PC-9 (cell line): ENCODE results near the gene LRMDA. TPM values are rescaled to one million over a fixed set of nuclear protein-coding genes. Genes with fewer than 3 reads are reported as not detected.

Experiments
- BruUV-seq: library from RNA; stranded (reverse); fragments of 400-500 nt; replicated peaks from 2 replicates; lab custom pipeline; 2021; lab: Mats Ljungman, UMichigan
- CTCF ChIA-PET: fragments of 300-600 bp; sonication (Branson Sonifier 250); formaldehyde crosslinking; loops from one replicate; lab custom pipeline; 2022; ENCODE audit warnings: antibody characterized with exemption; lab: Charles Lee
- POLR2A ChIA-PET: fragments of 300-600 bp; sonication (Branson Sonifier 250); formaldehyde crosslinking; loops from one replicate; lab custom pipeline; 2022; ENCODE audit warnings: antibody characterized with exemption; ENCODE audit not compliant: unreplicated experiment; lab: Charles Lee
- DNase-seq, 2 experiments: peaks; one replicate each; pipeline versions ENCODE4 v3.0.0 to v3.0.0-alpha.2; 2015 to 2022; ENCODE audit warnings: mixed read lengths in 1 of 2
- H2AFZ ChIP-seq: fragments of 200-600 bp; sonication (generic); 2 replicates; pipeline ENCODE4 v1.8.1; 2017; ENCODE audit warnings: antibody characterized with exemption
- H3F3A ChIP-seq: fragments of 200-600 bp; sonication (generic); 2 replicates; pipeline ENCODE4 v1.8.1; 2017; ENCODE audit warnings: antibody characterized with exemption, mild to moderate bottlenecking, low read depth; ENCODE audit not compliant: insufficient read depth
- H3K27ac ChIP-seq: fragments of 200-600 bp; sonication (generic); 2 replicates; pipeline ENCODE4 v1.6.1; 2016; ENCODE audit warnings: mixed run types
- H3K27me3 ChIP-seq: fragments of 200-600 bp; sonication (generic); 2 replicates; pipeline ENCODE4 v1.6.1; 2016; ENCODE audit warnings: low read depth, mixed run types; ENCODE audit not compliant: insufficient read depth
- H3K36me3 ChIP-seq: fragments of 200-600 bp; sonication (generic); 2 replicates; pipeline ENCODE4 v1.6.1; 2016; ENCODE audit warnings: low read depth, mixed run types
- H3K4me1 ChIP-seq: fragments of 200-600 bp; sonication (generic); replicated peaks from 2 replicates; pipeline ENCODE4 v1.6.1; 2016; ENCODE audit warnings: mixed run types; ENCODE audit not compliant: insufficient read depth
- H3K4me2 ChIP-seq: fragments of 200-600 bp; sonication (generic); 2 replicates; pipeline ENCODE4 v1.6.1; 2017; ENCODE audit warnings: mixed run types
- H3K4me3 ChIP-seq: fragments of 200-600 bp; sonication (generic); 2 replicates; pipeline ENCODE4 v1.6.1; 2016; ENCODE audit warnings: mixed run types
- H3K79me2 ChIP-seq: fragments of 200-600 bp; sonication (generic); 2 replicates; pipeline ENCODE4 v1.6.1; 2017; ENCODE audit warnings: low read depth, mixed run types
- H3K9me2 ChIP-seq: fragments of 200-600 bp; sonication (generic); 2 replicates; pipeline ENCODE4 v1.8.1; 2017; ENCODE audit warnings: mild to moderate bottlenecking; ENCODE audit not compliant: insufficient read depth
- H3K9me3 ChIP-seq: fragments of 200-600 bp; sonication (generic); 2 replicates; pipeline ENCODE4 v1.8.1; 2016; ENCODE audit warnings: low read depth; ENCODE audit not compliant: insufficient read depth
- H4K20me1 ChIP-seq: fragments of 200-600 bp; sonication (generic); 2 replicates; pipeline ENCODE4 v1.8.1; 2017; ENCODE audit not compliant: insufficient read depth
- EZH2 ChIP-seq: fragments of 200-600 bp; sonication (generic); IDR thresholded peaks from 2 replicates; pipeline ENCODE4 v1.8.0; 2017; ENCODE audit warnings: antibody characterized with exemption, low read depth
- intact Hi-C: fragments of 100-400 bp; cut with micrococcal nuclease; formaldehyde crosslinking; loops from one replicate; pipeline ENCODE4 v1.10.0; 2022; ENCODE audit not compliant: unreplicated experiment
- total RNA-seq: library from RNA; stranded (reverse); gene quantifications from 2 replicates; pipeline ENCODE4 v1.2.3, GENCODE V29; 2021
- TF ChIP-seq, protein P1 (sequence below): fragments of 200-600 bp; sonication (generic); conservative IDR thresholded peaks from 2 replicates; pipeline ENCODE4 v1.6.1; 2017; ENCODE audit warnings: mixed run types, antibody characterized with exemption, mild to moderate bottlenecking, moderate library complexity

Gene LRMDA
- total RNA-seq, 1 experiment from 2014 or later: not detected

DNA sequence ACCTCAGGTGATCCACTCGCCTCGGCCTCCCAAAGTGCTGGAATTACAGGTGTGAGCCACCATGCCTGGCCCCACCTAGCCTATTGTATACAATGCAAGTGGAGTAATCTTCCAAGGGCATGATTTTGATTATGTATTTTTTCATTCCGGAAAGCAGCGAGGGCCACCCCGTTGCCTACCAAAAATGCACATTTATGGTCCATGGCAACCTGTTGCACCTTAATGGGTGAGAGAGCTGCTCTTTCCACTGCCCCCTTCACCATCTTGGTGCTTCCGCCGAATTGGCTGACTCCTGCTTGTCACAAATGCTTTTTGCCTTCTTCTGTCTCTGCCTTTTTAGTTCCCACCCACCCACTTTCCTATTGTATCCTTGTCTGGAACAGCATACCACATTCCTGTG, 699.5 kb downstream of the LRMDA start:
- TF ChIP-seq, protein P1, sequence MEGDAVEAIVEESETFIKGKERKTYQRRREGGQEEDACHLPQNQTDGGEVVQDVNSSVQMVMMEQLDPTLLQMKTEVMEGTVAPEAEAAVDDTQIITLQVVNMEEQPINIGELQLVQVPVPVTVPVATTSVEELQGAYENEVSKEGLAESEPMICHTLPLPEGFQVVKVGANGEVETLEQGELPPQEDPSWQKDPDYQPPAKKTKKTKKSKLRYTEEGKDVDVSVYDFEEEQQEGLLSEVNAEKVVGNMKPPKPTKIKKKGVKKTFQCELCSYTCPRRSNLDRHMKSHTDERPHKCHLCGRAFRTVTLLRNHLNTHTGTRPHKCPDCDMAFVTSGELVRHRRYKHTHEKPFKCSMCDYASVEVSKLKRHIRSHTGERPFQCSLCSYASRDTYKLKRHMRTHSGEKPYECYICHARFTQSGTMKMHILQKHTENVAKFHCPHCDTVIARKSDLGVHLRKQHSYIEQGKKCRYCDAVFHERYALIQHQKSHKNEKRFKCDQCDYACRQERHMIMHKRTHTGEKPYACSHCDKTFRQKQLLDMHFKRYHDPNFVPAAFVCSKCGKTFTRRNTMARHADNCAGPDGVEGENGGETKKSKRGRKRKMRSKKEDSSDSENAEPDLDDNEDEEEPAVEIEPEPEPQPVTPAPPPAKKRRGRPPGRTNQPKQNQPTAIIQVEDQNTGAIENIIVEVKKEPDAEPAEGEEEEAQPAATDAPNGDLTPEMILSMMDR: no peak
- TF ChIP-seq EZH2: no peak
- POLR2A ChIA-PET: no interaction called here

DNA sequence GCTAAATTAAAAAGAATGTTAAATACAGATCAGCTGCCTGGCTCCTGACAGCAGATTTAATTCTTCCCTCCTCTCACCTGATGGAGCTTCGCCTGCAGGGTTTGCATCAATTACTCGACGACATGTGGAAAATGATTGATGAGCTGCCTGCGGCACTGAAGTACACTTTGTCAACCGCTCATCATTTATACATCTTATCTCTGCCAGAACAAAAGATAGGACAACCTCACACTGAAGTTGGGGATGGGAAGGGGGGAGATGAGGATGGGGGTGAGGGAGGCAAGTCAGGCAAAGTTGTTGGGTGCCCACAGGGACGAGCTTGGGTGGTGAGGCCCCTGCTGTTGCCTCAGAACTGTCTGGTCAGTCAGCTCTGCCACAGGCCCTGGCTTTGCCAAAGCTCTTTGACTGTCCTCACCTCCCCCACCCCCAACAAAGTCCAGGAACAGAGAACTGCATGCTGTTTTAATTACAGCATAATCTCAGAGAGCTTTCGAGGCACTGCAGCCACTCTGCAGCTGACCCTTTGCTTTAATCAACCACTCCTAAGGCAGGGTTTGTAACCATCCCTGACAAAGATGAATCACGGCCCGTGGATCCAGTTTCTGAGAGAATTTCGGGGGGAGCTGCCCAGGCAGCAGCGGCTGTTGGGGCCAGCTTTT, 702.3 kb downstream of the LRMDA start:
- no peak for DNase-seq
- Histone ChIP-seq H3K4me3 (no peak overlapping the region), H3K36me3 (no peaks in the 10 kb centered on the region), H3K4me2 (no peak overlapping the region), H3K9me2 (no peaks in the 10 kb centered on the region), H3K27ac (no peak overlapping the region), H3K9me3 (no peaks in the 10 kb centered on the region), H2AFZ (no peak overlapping the region), H3K27me3 (no peaks in the 10 kb centered on the region), H3K79me2 (no peaks in the 10 kb centered on the region), H3F3A (no peaks in the 10 kb centered on the region), H3K4me1 (no peaks in the 10 kb centered on the region), H4K20me1 (no peaks in the 10 kb centered on the region)
- BruUV-seq: no TSS peak
- ChIA-PET POLR2A (no interaction called here), CTCF (no interaction called here)
- intact Hi-C loops: no loop called here
- TF ChIP-seq EZH2: no peak
- TF ChIP-seq, protein P1: no peak

More for the DNA sequence above, 699.5 kb downstream of the LRMDA start:
- Histone ChIP-seq H3K4me3 (no peak overlapping the region), H3K9me3 (no peaks in the 10 kb centered on the region), H3K27ac (no peak overlapping the region), H3K9me2 (no peaks in the 10 kb centered on the region), H4K20me1 (no peaks in the 10 kb centered on the region), H3K36me3 (no peaks in the 10 kb centered on the region), H3F3A (no peaks in the 10 kb centered on the region), H3K79me2 (no peaks in the 10 kb centered on the region), H3K4me1 (no peaks in the 10 kb centered on the region), H3K27me3 (0 out of 2 replicates have a peak, but pooled peaks cover 11% of the 10 kb centered on the region), H3K4me2 (no peak overlapping the region), H2AFZ (no peak overlapping the region)
- CTCF ChIA-PET: no interaction called here
- no TSS peak for BruUV-seq
- no peak for DNase-seq
- intact Hi-C loops: no loop called here

DNA sequence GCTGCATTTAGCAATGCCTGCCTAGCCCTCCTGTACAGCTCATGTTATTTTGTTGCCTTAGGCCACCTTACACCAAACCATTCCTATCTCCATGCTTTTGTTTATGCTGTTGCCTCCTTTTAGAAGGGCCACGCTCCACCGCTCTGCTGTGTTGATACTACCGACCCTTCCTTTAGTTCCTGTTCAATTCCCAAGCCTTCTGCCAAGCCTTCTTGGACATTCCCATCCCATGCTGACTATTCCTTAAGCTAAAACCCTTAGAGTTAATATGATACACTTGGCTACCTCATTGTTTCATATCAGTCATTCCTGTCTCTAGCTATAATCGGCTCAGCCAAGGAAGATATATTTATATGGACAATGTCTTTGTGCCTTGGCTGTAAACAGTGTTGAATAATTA, 705.5 kb downstream of the LRMDA start:
- H3K4me3 ChIP-seq: no peak overlapping the region
- no peak for TF ChIP-seq EZH2
- TF ChIP-seq, protein P1: no peak
- no peaks in the 10 kb centered on the region for H3K9me2 ChIP-seq
- DNase-seq: no peak
- H3K4me1 ChIP-seq: no peaks in the 10 kb centered on the region
- H4K20me1 ChIP-seq: no peaks in the 10 kb centered on the region
- CTCF ChIA-PET: no interaction called here
- no peaks in the 10 kb centered on the region for H3K27me3 ChIP-seq
- no peaks in the 10 kb centered on the region for H3K9me3 ChIP-seq
- POLR2A ChIA-PET: no interaction called here
- no peaks in the 10 kb centered on the region for H3K36me3 ChIP-seq
- no peaks in the 10 kb centered on the region for H3K79me2 ChIP-seq
- no TSS peak for BruUV-seq
- no peak overlapping the region for H3K4me2 ChIP-seq
- H3K27ac ChIP-seq: no peak overlapping the region
- no peak overlapping the region for H2AFZ ChIP-seq
- intact Hi-C loops: no loop called here
- H3F3A ChIP-seq: no peaks in the 10 kb centered on the region
